GM12872 (cell line): ENCODE data around the gene CEACAM19.

ENCODE experiments used
- CTCF ChIP-seq: IDR thresholded peaks from 3 replicates; pipeline ENCODE4 v1.5.1; 2011; ENCODE audit warnings: low read depth, mild to moderate bottlenecking, low read length, moderate library complexity; ENCODE audit not compliant: insufficient read depth

The CEACAM19 gene

GRCh38 chr19:44673510-44673909, 2.2 kb downstream of the CEACAM19 start:
- TF ChIP-seq CTCF, result no peak

GRCh38 chr19:44675521-44675920, 4.2 kb downstream of the CEACAM19 start:
- no peak for TF ChIP-seq CTCF

- no peak for TF ChIP-seq CTCF
Measured at GRCh38 chr19:44677019-44677811, 5.9 kb downstream of the CEACAM19 start.

- no peak for TF ChIP-seq CTCF
Measured at GRCh38 chr19:44680536-44680935, 9.3 kb downstream of the CEACAM19 start.

- no peak for TF ChIP-seq CTCF
Measured at GRCh38 chr19:44681992-44682790, 10.9 kb downstream of the CEACAM19 start.

- no peak for TF ChIP-seq CTCF
Measured at GRCh38 chr19:44682807-44683206, 11.5 kb downstream of the CEACAM19 start.

GRCh38 chr19:44683434-44684210, 12.3 kb downstream of the CEACAM19 start:
- TF ChIP-seq CTCF, result no peak
